GM19463 (cell line): ENCODE measurements around the gene YIF1B.

Experiments
- ATAC-seq: cut with Tn5 transposase; IDR thresholded peaks from one replicate; pipeline ENCODE4 v1.9.1; 2021; ENCODE audit warnings: mild to moderate bottlenecking, moderate library complexity; ENCODE audit not compliant: unreplicated experiment

The YIF1B gene

DNA sequence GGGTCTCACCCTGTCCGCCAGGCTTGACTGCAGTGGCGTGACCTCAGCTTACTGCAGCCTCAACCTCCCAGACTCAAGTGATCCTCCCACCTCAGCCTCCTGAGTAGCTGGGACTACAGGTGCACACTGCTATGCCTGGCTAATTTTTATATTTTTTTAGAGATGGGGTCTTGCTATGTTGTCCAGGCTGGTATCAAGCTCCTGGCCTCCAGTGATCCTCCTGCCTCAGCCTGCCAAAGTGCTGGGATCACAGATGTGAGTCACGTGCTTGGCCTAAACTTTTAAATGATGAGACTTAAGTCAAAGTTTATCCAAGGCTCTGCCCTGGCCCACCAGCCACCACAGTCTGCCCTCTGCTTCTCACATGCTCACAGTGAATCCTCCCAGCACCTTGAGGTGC is 9.5 kb downstream of the YIF1B start:
- no peak for ATAC-seq

- no peak for ATAC-seq
These were observed 10.8 kb downstream of the YIF1B start for GRCh38 chr19:38304866-38305429.

DNA sequence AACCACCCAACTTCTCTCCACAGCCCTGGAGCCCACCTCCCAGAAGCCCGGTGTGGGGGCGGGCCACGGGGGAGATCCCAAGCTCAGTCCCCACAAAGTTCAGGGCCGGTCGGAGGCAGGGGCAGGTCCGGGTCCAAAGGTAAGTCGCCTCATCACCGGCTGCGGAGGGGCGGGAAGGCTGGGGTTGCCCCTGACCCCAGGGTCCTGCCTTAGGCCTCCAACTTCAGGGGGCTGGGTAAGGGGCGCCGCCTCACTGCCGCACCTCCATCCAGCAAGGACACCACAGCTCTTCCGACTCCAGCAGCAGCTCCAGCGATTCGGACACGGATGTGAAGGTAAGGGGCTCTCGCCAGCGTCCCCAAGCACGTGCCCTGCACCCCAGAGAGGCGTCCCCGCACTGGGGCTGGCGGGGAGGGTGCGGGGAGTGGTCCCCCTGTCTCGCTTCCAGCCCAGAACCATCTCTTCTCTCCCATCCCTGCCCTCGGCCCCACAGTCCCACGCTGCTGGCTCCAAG is 11.3 kb downstream of the YIF1B start:
- ATAC-seq, result no peak

GRCh38 chr19:38303517-38304351 is 12.0 kb downstream of the YIF1B start, which contains the start of gene C19orf33:
C19orf33 (plus strand) TSS chr19:38304251; CDS start chr19:38304262, 11 bp downstream.
- no peak for ATAC-seq

DNA sequence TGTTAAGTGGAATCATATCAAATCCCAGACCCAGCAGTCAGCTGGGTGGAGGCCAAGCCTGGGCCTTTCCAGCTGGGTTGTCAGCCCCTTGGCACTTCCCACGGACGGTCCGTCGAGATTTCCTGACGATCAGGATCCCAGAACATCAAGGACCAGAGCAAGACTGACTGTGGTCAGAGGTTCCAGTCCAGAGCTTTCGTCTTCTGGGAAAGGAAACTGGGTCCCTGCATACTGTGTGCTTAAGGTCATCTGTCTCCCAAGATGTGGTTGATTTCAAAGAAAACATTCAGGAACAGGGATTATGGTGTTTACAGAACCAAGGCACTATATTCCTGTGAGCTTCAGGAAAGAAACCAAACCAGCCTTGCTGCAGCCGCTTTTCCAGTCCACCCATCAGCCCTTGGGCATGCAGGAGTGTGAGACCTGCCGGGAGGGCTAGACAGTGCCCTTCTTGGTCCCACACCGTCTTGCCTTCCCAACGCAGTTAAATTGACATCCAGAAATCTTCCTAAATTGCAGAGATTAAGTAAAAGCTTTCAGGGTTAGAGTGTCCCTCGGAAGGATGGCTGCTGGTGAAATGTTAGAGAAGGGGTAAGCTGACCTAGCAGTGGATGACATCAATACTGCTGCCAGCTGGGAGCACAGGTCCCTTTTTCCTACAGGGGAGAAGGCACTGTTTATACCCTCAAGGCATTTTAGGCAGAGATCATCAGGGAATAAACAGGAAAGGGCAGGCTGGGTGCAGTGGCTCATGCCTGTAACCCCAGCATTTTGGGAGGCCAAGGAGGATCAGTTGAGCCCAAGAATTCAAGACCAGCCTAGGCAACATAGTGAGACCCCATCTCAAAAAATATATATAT is 16.7 kb downstream of the YIF1B start:
- ATAC-seq, result no peak

DNA sequence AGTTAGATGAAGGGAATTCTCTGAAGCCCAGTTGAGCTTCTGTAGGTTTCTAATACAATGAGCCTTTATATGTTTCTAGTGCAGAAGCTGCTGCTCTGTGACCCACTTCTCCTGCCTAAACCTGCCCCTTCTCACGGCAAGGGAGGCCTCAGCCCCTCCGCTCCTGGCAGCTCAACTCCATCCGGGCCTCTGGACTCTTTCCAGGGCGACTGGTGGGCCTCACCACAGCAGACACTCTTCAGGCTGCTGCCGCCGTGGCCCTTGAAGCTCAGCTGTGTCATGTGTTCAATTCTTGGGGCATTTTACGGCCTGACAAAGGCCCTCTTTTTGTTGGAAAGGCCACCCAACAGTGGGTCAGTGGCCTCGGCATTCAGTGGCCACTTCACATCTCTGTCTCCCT is 21.7 kb downstream of the YIF1B start:
- no peak for ATAC-seq

- no peak for ATAC-seq
These were observed 22.5 kb downstream of the YIF1B start for GRCh38 chr19:38293281-38293680.

DNA sequence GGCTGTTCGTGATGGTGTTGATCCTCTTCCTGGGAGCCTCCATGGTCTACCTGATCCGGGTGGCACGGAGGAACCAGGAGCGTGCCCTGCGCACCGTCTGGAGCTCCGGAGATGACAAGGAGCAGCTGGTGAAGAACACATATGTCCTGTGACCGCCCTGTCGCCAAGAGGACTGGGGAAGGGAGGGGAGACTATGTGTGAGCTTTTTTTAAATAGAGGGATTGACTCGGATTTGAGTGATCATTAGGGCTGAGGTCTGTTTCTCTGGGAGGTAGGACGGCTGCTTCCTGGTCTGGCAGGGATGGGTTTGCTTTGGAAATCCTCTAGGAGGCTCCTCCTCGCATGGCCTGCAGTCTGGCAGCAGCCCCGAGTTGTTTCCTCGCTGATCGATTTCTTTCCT is 23.9 kb downstream of the YIF1B start:
- no peak for ATAC-seq

DNA sequence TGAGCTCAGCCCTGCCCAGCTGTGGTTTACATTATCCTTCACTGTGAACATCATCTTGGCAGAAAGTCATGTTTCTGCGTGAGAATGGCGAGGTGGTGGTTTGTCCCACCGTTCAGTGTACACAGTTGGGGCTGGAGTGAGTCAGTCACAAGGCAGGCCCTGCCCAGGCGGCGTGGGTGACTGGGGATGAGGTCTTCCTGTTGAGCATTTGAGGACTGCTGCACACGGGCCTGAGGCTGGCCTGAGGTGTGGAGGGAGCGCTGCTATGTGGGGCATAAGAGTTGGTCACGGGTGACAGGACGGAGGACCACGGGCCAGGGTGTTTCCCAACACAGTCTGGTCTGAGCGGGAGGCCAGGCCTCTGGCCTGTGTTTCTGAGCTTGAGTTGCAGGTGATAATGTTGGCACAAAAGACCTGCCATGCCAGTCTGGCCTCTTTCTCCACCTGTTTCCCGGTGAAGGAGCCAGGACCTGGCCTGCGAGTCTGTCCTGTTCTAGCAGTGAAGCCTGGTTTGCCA is 25.1 kb downstream of the YIF1B start:
- no peak for ATAC-seq

DNA sequence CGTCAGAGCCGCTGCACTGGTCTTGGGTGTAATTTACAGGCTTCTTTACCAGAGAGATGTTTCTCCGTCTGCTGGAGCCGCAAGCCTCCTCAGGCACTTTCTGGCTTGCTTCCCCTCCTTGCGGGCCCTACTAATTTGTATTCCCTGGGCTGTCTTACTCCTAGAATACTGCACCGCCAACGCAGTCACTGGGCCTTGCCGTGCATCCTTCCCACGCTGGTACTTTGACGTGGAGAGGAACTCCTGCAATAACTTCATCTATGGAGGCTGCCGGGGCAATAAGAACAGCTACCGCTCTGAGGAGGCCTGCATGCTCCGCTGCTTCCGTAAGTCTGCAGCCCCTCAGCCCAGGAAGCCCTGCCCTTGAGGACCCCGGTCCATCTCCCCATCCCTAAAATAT is 25.8 kb downstream of the YIF1B start:
- ATAC-seq, result no peak

- no peak for ATAC-seq
These were observed 27.5 kb downstream of the YIF1B start for GRCh38 chr19:38288123-38288855.

- ATAC-seq, result no peak
These were observed 28.1 kb downstream of the YIF1B start for GRCh38 chr19:38287604-38288003.

DNA sequence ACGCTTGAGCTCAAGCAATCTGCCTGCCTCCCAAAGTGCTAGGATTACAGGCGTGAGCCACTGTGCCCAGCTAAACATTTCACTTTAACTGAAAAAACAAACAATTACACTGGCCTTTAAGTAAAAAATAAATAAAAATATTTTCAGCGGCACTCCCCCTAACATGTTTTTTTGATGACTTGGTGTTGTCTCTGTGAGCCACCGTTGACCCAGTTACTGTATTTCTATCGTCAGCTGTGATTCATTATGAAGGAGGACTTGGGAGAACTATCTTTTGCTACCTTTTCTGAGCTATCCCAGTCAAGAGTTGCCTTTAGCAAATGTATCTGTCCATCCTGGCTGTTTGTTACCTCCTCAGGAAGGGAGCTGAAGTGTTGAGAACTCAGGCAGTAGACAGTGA is 30.2 kb downstream of the YIF1B start:
- ATAC-seq, result no peak

DNA sequence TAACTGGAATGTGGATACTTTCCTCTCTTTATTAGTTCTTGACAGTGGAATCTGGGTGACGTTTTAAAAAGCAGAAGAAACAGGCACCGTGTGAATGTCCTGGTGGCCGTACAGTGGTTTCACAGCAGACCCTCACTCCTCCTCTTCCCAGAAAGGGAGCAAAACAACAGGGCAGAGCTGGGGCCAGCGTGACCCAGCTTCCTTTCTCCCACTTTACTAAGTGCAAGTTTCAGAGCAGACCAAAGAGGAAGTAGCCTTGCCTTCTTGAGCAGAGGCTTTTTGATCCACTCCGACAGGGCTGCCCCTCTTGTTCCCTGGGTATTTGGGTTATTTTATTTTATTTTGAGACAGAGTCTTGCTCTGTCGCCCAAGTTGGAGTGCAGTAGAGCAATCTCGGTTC is 31.3 kb downstream of the YIF1B start:
- ATAC-seq, result no peak

DNA sequence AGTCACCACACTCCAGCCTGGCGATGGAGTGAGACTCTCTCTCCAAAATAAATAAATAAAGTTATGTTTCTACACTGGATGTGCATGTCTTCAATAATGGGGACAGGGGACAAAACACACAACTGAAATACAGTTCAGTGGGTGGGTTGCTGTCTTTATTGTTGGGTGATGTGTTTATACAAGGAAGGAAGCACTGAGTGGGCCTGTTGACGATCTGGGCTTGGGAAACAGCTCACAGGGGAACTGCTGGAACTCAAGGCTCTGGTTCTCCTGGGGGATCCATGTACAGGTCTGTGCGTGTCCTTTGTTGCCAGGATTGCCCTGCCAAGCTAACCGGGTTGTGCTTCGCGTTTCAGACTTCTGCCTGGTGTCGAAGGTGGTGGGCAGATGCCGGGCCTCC is 32.5 kb downstream of the YIF1B start:
- no peak for ATAC-seq

- ATAC-seq, result no peak
These were observed 33.8 kb downstream of the YIF1B start for GRCh38 chr19:38281811-38282566.

GRCh38 chr19:38280030-38280921 is 35.5 kb downstream of the YIF1B start:
- ATAC-seq, result no peak

DNA sequence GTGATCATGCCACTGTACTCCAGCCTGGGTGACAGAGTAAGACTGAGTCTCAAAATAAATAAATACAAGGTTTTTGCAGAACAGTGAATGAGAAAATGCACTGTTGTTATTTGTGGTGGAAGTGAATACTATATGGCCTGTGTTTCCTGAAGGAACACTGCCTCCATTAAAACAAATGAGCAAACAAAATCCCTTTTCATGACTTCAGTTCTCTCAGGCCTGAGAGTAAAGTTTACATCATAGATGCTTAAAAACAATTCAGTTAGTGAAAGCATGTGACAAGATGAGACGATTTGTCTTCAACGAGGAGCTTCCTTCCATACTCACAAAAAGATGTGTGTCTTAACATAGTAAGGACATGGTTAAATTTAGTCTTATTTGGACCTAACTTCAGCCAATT is 37.0 kb downstream of the YIF1B start:
- no peak for ATAC-seq
